Liver (tissue), 9 donors: ENCODE measurements around the gene HYAL3. TPM values are rescaled to one million over a fixed set of nuclear protein-coding genes. Genes with fewer than 3 reads are reported as not detected.

Experiments
- DNase-seq: peaks from one replicate; pipeline ENCODE4 v3.0.0-alpha.2; 2017; ENCODE audit warnings: low spot score
- H3K27ac ChIP-seq, 2 donors: one replicate each; pipeline ENCODE4 v1.7.0; 2013; ENCODE audit warnings: inconsistent platforms in 2 of 2, low read length in 2 of 2, control low read depth in 1 of 2, low read depth in 1 of 2, mild to moderate bottlenecking in 1 of 2
- H3K27me3 ChIP-seq, 4 donors: one replicate each; pipeline versions ENCODE4 v1.6.1 to v1.7.0; 2013; ENCODE audit warnings: low read length in 3 of 4, inconsistent platforms in 1 of 4, mild to moderate bottlenecking in 1 of 4, moderate library complexity in 1 of 4; ENCODE audit not compliant: control insufficient read depth in 4 of 4, insufficient read depth in 4 of 4
- H3K36me3 ChIP-seq, 4 donors: one replicate each; pipeline versions ENCODE4 v1.6.1 to v1.7.0; 2013; ENCODE audit warnings: low read length in 3 of 4, mild to moderate bottlenecking in 3 of 4, low read depth in 1 of 4, moderate library complexity in 1 of 4; ENCODE audit not compliant: control insufficient read depth in 4 of 4, insufficient read depth in 3 of 4
- H3K4me1 ChIP-seq, 4 donors: one replicate each; pipeline versions ENCODE4 v1.6.1 to v1.7.0; 2013; ENCODE audit warnings: low read length in 3 of 4, mild to moderate bottlenecking in 3 of 4, moderate library complexity in 1 of 4; ENCODE audit not compliant: control insufficient read depth in 4 of 4, insufficient read depth in 4 of 4
- H3K4me3 ChIP-seq, 3 donors: one replicate each; pipeline versions ENCODE4 v1.6.1 to v1.7.0; 2013; ENCODE audit warnings: low read length in 3 of 3, control low read depth in 1 of 3, low read depth in 1 of 3, mild to moderate bottlenecking in 1 of 3
- H3K9ac ChIP-seq, 2 donors: one replicate each; pipeline ENCODE4 v1.7.0; 2013; ENCODE audit warnings: low read length in 2 of 2, mild to moderate bottlenecking in 2 of 2, moderate library complexity in 2 of 2, control low read depth in 1 of 2, low read depth in 1 of 2
- H3K9me3 ChIP-seq, 4 donors: one replicate each; pipeline versions ENCODE4 v1.6.1 to v1.7.0; 2013; ENCODE audit warnings: low read length in 3 of 4; ENCODE audit not compliant: control insufficient read depth in 4 of 4
- ATF3 ChIP-seq: IDR thresholded peaks from 2 replicates; pipeline ENCODE4 v1.6.1; 2016; ENCODE audit warnings: antibody characterized with exemption
- CTCF ChIP-seq: fragments of 150-350 bp; IDR thresholded peaks from 2 replicates; pipeline ENCODE4 v1.5.1; 2017; ENCODE audit warnings: improper control_type of control experiment, low read depth, low read length; ENCODE audit not compliant: missing input control
- EGR1 ChIP-seq, 2 donors: IDR thresholded peaks; 2 replicates each; pipeline ENCODE4 v1.6.1; 2016 to 2018; ENCODE audit warnings: antibody characterized with exemption in 2 of 2, low read depth in 2 of 2
- FOXA1 ChIP-seq: IDR thresholded peaks from 2 replicates; pipeline ENCODE4 v1.6.1; 2016; ENCODE audit warnings: antibody characterized with exemption
- FOXA2 ChIP-seq: IDR thresholded peaks from 2 replicates; pipeline ENCODE4 v1.6.1; 2016; ENCODE audit warnings: antibody characterized with exemption
- GABPA ChIP-seq, 2 donors: IDR thresholded peaks in 1 of 2; conservative IDR thresholded peaks in 1 of 2; 2 replicates each; pipeline ENCODE4 v1.6.1; 2016; ENCODE audit warnings: antibody characterized with exemption in 2 of 2, mild to moderate bottlenecking in 1 of 2, moderate library complexity in 1 of 2
- HNF4G ChIP-seq: IDR thresholded peaks from 2 replicates; pipeline ENCODE4 v1.6.1; 2016; ENCODE audit warnings: antibody characterized with exemption
- JUND ChIP-seq, 2 donors: IDR thresholded peaks; 2 replicates each; pipeline ENCODE4 v1.6.1; 2016; ENCODE audit warnings: antibody characterized with exemption in 2 of 2
- MAX ChIP-seq: IDR thresholded peaks from 2 replicates; pipeline ENCODE4 v1.6.1; 2016; ENCODE audit warnings: antibody characterized with exemption
- NR2F2 ChIP-seq: IDR thresholded peaks from 2 replicates; pipeline ENCODE4 v1.6.1; 2016; ENCODE audit warnings: antibody characterized with exemption
- RAD21 ChIP-seq, 2 donors: IDR thresholded peaks; 2 replicates each; pipeline ENCODE4 v1.6.1; 2016; ENCODE audit warnings: antibody characterized with exemption in 2 of 2, mild to moderate bottlenecking in 2 of 2
- REST ChIP-seq: IDR thresholded peaks from 2 replicates; pipeline ENCODE4 v1.6.1; 2016; ENCODE audit warnings: antibody characterized with exemption, mild to moderate bottlenecking
- RXRA ChIP-seq, 2 donors: IDR thresholded peaks; 2 replicates each; pipeline ENCODE4 v1.6.1; 2017 to 2018; ENCODE audit warnings: antibody characterized with exemption in 2 of 2, mild to moderate bottlenecking in 1 of 2
- SP1 ChIP-seq: IDR thresholded peaks from 2 replicates; pipeline ENCODE4 v1.6.1; 2018; ENCODE audit warnings: antibody characterized with exemption, mild to moderate bottlenecking
- TAF1 ChIP-seq: conservative IDR thresholded peaks from 2 replicates; pipeline ENCODE4 v1.6.1; 2016; ENCODE audit warnings: antibody characterized with exemption, mild to moderate bottlenecking
- ZBTB33 ChIP-seq: IDR thresholded peaks from 2 replicates; pipeline ENCODE4 v1.6.1; 2016; ENCODE audit warnings: antibody characterized with exemption
- WGBS: extraction: QIAGEN DNeasy Blood & Tissue Kit; methylation state at CpG from one replicate; pipeline ENCODE4 v1.1.7; 2013; 5-methylcytosine and 5-hydroxymethylcytosine counted together
- polyA plus RNA-seq, 2 donors: library from polyadenylated mRNA; stranded (reverse) in 1 of 2; unstranded in 1 of 2; fragments of 200-250 nt in 1 of 2; fragments of >200 nt in 1 of 2; fragmentation: Nextera tagmentation in 1 of 2; extraction: Ambion mirVana in 1 of 2; gene quantifications; one replicate each; pipeline versions ENCODE4 v1.2.1 to v1.2.3, GENCODE V29; 2013 to 2015
- total RNA-seq, 2 donors: library from RNA; depleted of rRNA; stranded (reverse); fragments of >200 nt; gene quantifications; one replicate each; pipeline ENCODE4 v1.2.3, GENCODE V29; 2014
- donor health status: healthy.
- donor health status: healthy.
- donor health status: healthy.
- donor health status: healthy.
- donor health status: healthy.

Gene HYAL3
- total and polyA plus RNA-seq, 4 donors = 1.8 to 6.6 (median 2.0) TPM

GRCh38 chr3:50331364-50331907 is 32.2 kb upstream of the HYAL3 start:
- WGBS = 96% methylated on average over 19 of the region's 19 CpGs
- Histone ChIP-seq H3K9me3 (no peaks in the 10 kb centered on the region), H3K27me3 (no peaks in the 10 kb centered on the region), H3K4me3 (no peak overlapping the region), H3K27ac (no peak overlapping the region), H3K9ac (no peak overlapping the region), H3K4me1 (peaks cover 9 to 49% (median 31%) of the 10 kb centered on the region in 4 donors), H3K36me3 (peaks cover 4 to 30% (median 16%) of the 10 kb centered on the region in 4 donors)
- TF ChIP-seq ATF3 (no peak), RXRA (IDR thresholded peaks at IDR 0.05) (no peak), RAD21 (IDR thresholded peaks at IDR 0.05) (no peak), JUND (IDR thresholded peaks at IDR 0.05) (no peak), EGR1 (IDR thresholded peaks at IDR 0.05; ENCODE audit: low read depth in 2 of 2) (no peak), GABPA (IDR thresholded peaks at IDR 0.05 in 1 of 2, conservative IDR thresholded peaks at IDR 0.05 in 1 of 2) (no peak), HNF4G (no peak), ZBTB33 (no peak)
- DNase-seq = no peak

GRCh38 chr3:50330330-50330729 is 31.1 kb upstream of the HYAL3 start:
- TF ChIP-seq NR2F2 = no peak
- TF ChIP-seq SP1 = no peak
- no peak for TF ChIP-seq CTCF
- TF ChIP-seq REST = no peak
- TF ChIP-seq EGR1 (IDR thresholded peaks at IDR 0.05; ENCODE audit: low read depth in 2 of 2) = no peak
- no peak for TF ChIP-seq TAF1
- no peak for TF ChIP-seq HNF4G
- no peak for TF ChIP-seq FOXA2
- TF ChIP-seq MAX = no peak
- no peak for TF ChIP-seq RXRA (IDR thresholded peaks at IDR 0.05)
- no peak for TF ChIP-seq FOXA1
- TF ChIP-seq JUND (IDR thresholded peaks at IDR 0.05) = no peak
- 94% methylated on average over 10 of the region's 10 CpGs for WGBS
- Histone ChIP-seq H3K9ac (no peak overlapping the region), H3K9me3 (no peaks in the 10 kb centered on the region), H3K36me3 (peaks cover 4 to 34% (median 17%) of the 10 kb centered on the region in 4 donors), H3K4me1 (peaks cover 5 to 45% (median 23%) of the 10 kb centered on the region in 4 donors), H3K27me3 (no peaks in the 10 kb centered on the region), H3K27ac (no peak overlapping the region), H3K4me3 (no peak overlapping the region)
- DNase-seq = no peak
